HCT116 (cell line): Measurements from ENCODE around the gene ASB4. TPM values are rescaled to one million over a fixed set of nuclear protein-coding genes. Genes with fewer than 3 reads are reported as not detected.
A peak's percentile ranks its signal among the peaks of the same experiment; 100 is the strongest.

Experiments used
- ATAC-seq: fragments of 200-7000 bp; cut with Tn5 transposase; 2 replicates; pipeline ENCODE4 v1.9.1; 2020; ENCODE audit warnings: mild to moderate bottlenecking, moderate library complexity
- BruUV-seq: library from RNA; stranded (reverse); fragments of 400-500 nt; replicated peaks from 2 replicates; lab custom pipeline; 2021; lab: Mats Ljungman, UMichigan
- CTCF ChIA-PET: fragments of 300-600 bp; sonication (Branson Sonifier 250); formaldehyde crosslinking; loops from one replicate; lab custom pipeline; 2021; ENCODE audit warnings: antibody characterized with exemption; lab: Charles Lee
- POLR2A ChIA-PET: fragments of 300-600, 350-600 bp; sonication (Branson Sonifier 250); formaldehyde crosslinking; loops from one replicate; lab custom pipeline; 2021; ENCODE audit warnings: antibody characterized with exemption; lab: Charles Lee
- RAD21 ChIA-PET, 2 experiments: fragments of 300-600 bp; sonication (Branson Sonifier 250); formaldehyde crosslinking; loops; one replicate each; lab custom pipeline; 2023; ENCODE audit warnings: low total read pairs in 2 of 2; ENCODE audit not compliant: uncharacterized antibody in 2 of 2, unreplicated experiment in 2 of 2, low non-redundant PET in 1 of 2; lab: Charles Lee
- DNase-seq: peaks from one replicate; pipeline ENCODE4 v3.0.0-alpha.2; 2010; ENCODE audit warnings: low read depth, low spot score
- H2AFZ ChIP-seq: fragments of 200-600 bp; shearing (Covaris generic), sonication (generic); 2 replicates; pipeline ENCODE4 v1.6.1; 2017; ENCODE audit warnings: low read depth, mixed run types, mixed read lengths, antibody characterized with exemption, low read length; ENCODE audit not compliant: poor library complexity, severe bottlenecking
- H3K27ac ChIP-seq: 2 replicates; pipeline ENCODE4 v1.5.1; 2012; ENCODE audit warnings: low read depth, low read length
- H3K27me3 ChIP-seq: fragments of 200-600 bp; sonication (generic); 2 replicates; pipeline ENCODE4 v1.6.1; 2016; ENCODE audit warnings: mixed run types, low read length, mixed read lengths; ENCODE audit not compliant: insufficient read depth
- H3K36me3 ChIP-seq, 2 experiments: fragments of 200-500 bp in 1 of 2; fragments of 200-600 bp in 1 of 2; sonication (Bioruptor generic) in 1 of 2; sonication (generic) in 1 of 2; 2 replicates each; pipeline versions ENCODE4 v1.5.1 to v1.6.1; 2014 to 2016; ENCODE audit warnings: low read length in 2 of 2, inconsistent platforms in 1 of 2, mixed read lengths in 1 of 2, mixed run types in 1 of 2; ENCODE audit not compliant: insufficient read depth in 2 of 2, control insufficient read depth in 1 of 2
- H3K4me1 ChIP-seq, 2 experiments: fragments of 200-600 bp in 1 of 2; sonication (generic) in 1 of 2; 2 replicates each; pipeline versions ENCODE4 v1.5.1 to v1.6.1; 2012 to 2017; ENCODE audit warnings: low read length in 2 of 2, inconsistent platforms in 1 of 2, mild to moderate bottlenecking in 1 of 2, mixed read lengths in 1 of 2, mixed run types in 1 of 2, moderate library complexity in 1 of 2; ENCODE audit not compliant: insufficient read depth in 2 of 2, control insufficient read depth in 1 of 2
- H3K4me2 ChIP-seq: fragments of 200-600 bp; sonication (generic); 2 replicates; pipeline ENCODE4 v1.6.1; 2017; ENCODE audit warnings: mixed run types, low read length, mixed read lengths
- H3K4me3 ChIP-seq, 2 experiments: fragments of 200-600 bp in 1 of 2; sonication (generic) in 1 of 2; replicated peaks in 1 of 2; 2 replicates each; pipeline ENCODE4 v1.5.1; 2011 to 2016; ENCODE audit warnings: low read length in 2 of 2, control low read depth in 1 of 2, low read depth in 1 of 2, mild to moderate bottlenecking in 1 of 2, mixed read lengths in 1 of 2, mixed run types in 1 of 2
- H3K79me2 ChIP-seq: fragments of 200-600 bp; sonication (generic); 2 replicates; pipeline ENCODE4 v1.6.1; 2017; ENCODE audit warnings: mild to moderate bottlenecking, mixed run types, low read length, moderate library complexity, mixed read lengths; ENCODE audit not compliant: insufficient read depth
- H3K9ac ChIP-seq: fragments of 200-600 bp; sonication (generic); 2 replicates; pipeline ENCODE4 v1.6.1; 2016; ENCODE audit warnings: low read length, mixed read lengths
- H3K9me2 ChIP-seq: fragments of 200-600 bp; sonication (generic), shearing (Covaris generic); 2 replicates; pipeline ENCODE4 v1.6.1; 2017; ENCODE audit warnings: mixed run types, mild to moderate bottlenecking, moderate library complexity; ENCODE audit not compliant: insufficient read depth
- H3K9me3 ChIP-seq, 2 experiments: fragments of 200-500 bp in 1 of 2; fragments of 200-600 bp in 1 of 2; sonication (Bioruptor generic) in 1 of 2; sonication (generic) in 1 of 2; 2 replicates each; pipeline ENCODE4 v1.6.1; 2014 to 2017; ENCODE audit warnings: low read length in 2 of 2, mixed read lengths in 2 of 2, inconsistent platforms in 1 of 2, low read depth in 1 of 2, mild to moderate bottlenecking in 1 of 2, mixed run types in 1 of 2, moderate library complexity in 1 of 2; ENCODE audit not compliant: control insufficient read depth in 1 of 2, insufficient read depth in 1 of 2
- H4K20me1 ChIP-seq: fragments of 200-600 bp; sonication (generic), shearing (Covaris generic); 2 replicates; pipeline ENCODE4 v1.6.1; 2017; ENCODE audit warnings: mixed run types, mild to moderate bottlenecking, moderate library complexity; ENCODE audit not compliant: insufficient read depth
- ATF3 ChIP-seq: IDR thresholded peaks from 2 replicates; pipeline ENCODE4 v1.6.1; 2012
- CBX3 ChIP-seq: IDR thresholded peaks from 2 replicates; pipeline ENCODE4 v1.6.1; 2012; ENCODE audit warnings: low read depth
- CTCF ChIP-seq, 3 experiments: fragments of 200-600 bp in 1 of 3; sonication (generic) in 1 of 3; IDR thresholded peaks in 2 of 3; conservative IDR thresholded peaks in 1 of 3; 2 replicates each; pipeline ENCODE4 v1.5.1; 2012 to 2017; ENCODE audit warnings: low read depth in 2 of 3, low read length in 2 of 3, antibody characterized with exemption in 1 of 3, borderline replicate concordance in 1 of 3, control low read depth in 1 of 3, mild to moderate bottlenecking in 1 of 3, mixed read lengths in 1 of 3, mixed run types in 1 of 3, moderate library complexity in 1 of 3; ENCODE audit not compliant: insufficient read depth in 1 of 3
- ELF1 ChIP-seq: IDR thresholded peaks from 2 replicates; pipeline ENCODE4 v1.6.1; 2012; ENCODE audit warnings: low read depth, borderline replicate concordance
- EZH2 ChIP-seq: fragments of 200-600 bp; sonication (generic); IDR thresholded peaks from 2 replicates; pipeline ENCODE4 v1.6.1; 2017; ENCODE audit warnings: antibody characterized with exemption, mixed run types
- EZH2phosphoT487 ChIP-seq: fragments of 200-600 bp; IDR thresholded peaks from 2 replicates; pipeline ENCODE4 v1.6.1; 2018; ENCODE audit warnings: antibody characterized with exemption, borderline replicate concordance
- MAX ChIP-seq: IDR thresholded peaks from 2 replicates; pipeline ENCODE4 v1.6.1; 2012
- POLR2A ChIP-seq: IDR thresholded peaks from 2 replicates; pipeline ENCODE4 v1.7.0; 2011; ENCODE audit warnings: borderline replicate concordance; ENCODE audit not compliant: insufficient read depth, insufficient read length; ENCODE audit errors: extremely low read depth
- POLR2AphosphoS5 ChIP-seq: IDR thresholded peaks from 2 replicates; pipeline ENCODE4 v1.6.1; 2011; ENCODE audit warnings: mild to moderate bottlenecking, low read depth, low read length, moderate library complexity
- RAD21 ChIP-seq: IDR thresholded peaks from 2 replicates; pipeline ENCODE4 v1.6.1; 2012; ENCODE audit warnings: low read depth, mild to moderate bottlenecking
- SP1 ChIP-seq: IDR thresholded peaks from 2 replicates; pipeline ENCODE4 v1.6.1; 2012; ENCODE audit warnings: low read depth
- SRF ChIP-seq: IDR thresholded peaks from 2 replicates; pipeline ENCODE4 v1.6.1; 2012; ENCODE audit warnings: low read depth
- TCF7L2 ChIP-seq: IDR thresholded peaks from 2 replicates; pipeline ENCODE4 v1.7.0; 2011; ENCODE audit warnings: borderline replicate concordance, inconsistent platforms; ENCODE audit not compliant: insufficient read depth, insufficient read length; ENCODE audit errors: extremely low read depth
- YY1 ChIP-seq: IDR thresholded peaks from 2 replicates; pipeline ENCODE4 v1.6.1; 2011; ENCODE audit warnings: low read length, low read depth, moderate library complexity, mild to moderate bottlenecking; ENCODE audit not compliant: insufficient replicate concordance; ENCODE audit errors: extremely low read depth
- ZBTB33 ChIP-seq: IDR thresholded peaks from 2 replicates; pipeline ENCODE4 v1.6.1; 2011; ENCODE audit warnings: mild to moderate bottlenecking, low read length, moderate library complexity; ENCODE audit not compliant: insufficient replicate concordance; ENCODE audit errors: extremely low read depth
- ZFX ChIP-seq: fragments of 450-650 bp; IDR thresholded peaks from 2 replicates; pipeline ENCODE4 v1.6.1; 2017
- ZNF274 ChIP-seq: fragments of 200-500 bp; sonication (Bioruptor generic); IDR thresholded peaks from 2 replicates; pipeline ENCODE4 v1.6.1; 2014; ENCODE audit warnings: mild to moderate bottlenecking, low read depth, low read length, inconsistent platforms
- intact Hi-C: fragments of 100-400 bp; cut with micrococcal nuclease; formaldehyde crosslinking; loops from 2 replicates; pipeline ENCODE4 v1.10.0; 2022
- total RNA-seq: library from RNA; stranded (reverse); gene quantifications from one replicate; pipeline ENCODE4 v1.2.1, GENCODE V29; 2021; ENCODE audit not compliant: unreplicated experiment
- TF ChIP-seq, protein P1 (sequence below): IDR thresholded peaks from 2 replicates; pipeline ENCODE4 v1.6.1; 2012; ENCODE audit warnings: low read depth

ASB4 gene
- total RNA-seq, 1 experiment from 2014 or later: 0.12 TPM

DNA sequence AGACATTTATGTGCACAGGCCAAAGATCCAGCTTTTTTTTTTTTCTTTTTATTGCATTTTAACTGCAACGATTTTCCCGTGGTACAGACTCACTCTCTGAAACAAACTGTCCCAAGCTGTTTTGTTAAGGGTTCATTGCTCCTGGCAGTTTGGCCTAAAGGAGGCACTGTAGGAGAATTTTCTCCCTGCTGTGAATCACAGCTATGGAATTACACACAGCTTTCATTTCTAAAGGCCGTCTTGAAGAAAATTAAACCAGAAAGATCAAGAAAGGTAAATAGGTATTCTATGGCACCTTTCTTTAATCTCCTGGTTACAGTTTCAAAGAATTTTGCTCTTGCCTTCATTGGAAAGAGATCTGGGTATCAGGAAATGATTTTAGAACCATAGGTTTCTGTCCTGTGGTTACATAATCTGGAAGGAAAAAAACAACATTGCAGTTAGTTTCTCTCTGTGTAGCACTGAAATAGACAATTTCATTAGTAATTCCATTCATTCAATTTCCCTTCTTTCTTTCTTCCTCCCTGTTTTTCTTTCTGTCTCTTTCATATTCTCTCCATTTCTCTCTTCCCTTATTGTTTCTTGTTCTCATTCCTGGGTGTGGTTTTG, 59.4 kb downstream of the ASB4 start:
- peak overlapping the region; percentile 72 for H3K4me2 ChIP-seq
- peak; percentile 93 for ATAC-seq
- peak overlapping the region; percentile 89 for H2AFZ ChIP-seq
- no peak for TF ChIP-seq TCF7L2
- TF ChIP-seq MAX: no peak
- peak; percentile 31 for TF ChIP-seq YY1
- peak; percentile 76 for TF ChIP-seq RAD21
- no peak for TF ChIP-seq POLR2A
- TF ChIP-seq, protein P1, sequence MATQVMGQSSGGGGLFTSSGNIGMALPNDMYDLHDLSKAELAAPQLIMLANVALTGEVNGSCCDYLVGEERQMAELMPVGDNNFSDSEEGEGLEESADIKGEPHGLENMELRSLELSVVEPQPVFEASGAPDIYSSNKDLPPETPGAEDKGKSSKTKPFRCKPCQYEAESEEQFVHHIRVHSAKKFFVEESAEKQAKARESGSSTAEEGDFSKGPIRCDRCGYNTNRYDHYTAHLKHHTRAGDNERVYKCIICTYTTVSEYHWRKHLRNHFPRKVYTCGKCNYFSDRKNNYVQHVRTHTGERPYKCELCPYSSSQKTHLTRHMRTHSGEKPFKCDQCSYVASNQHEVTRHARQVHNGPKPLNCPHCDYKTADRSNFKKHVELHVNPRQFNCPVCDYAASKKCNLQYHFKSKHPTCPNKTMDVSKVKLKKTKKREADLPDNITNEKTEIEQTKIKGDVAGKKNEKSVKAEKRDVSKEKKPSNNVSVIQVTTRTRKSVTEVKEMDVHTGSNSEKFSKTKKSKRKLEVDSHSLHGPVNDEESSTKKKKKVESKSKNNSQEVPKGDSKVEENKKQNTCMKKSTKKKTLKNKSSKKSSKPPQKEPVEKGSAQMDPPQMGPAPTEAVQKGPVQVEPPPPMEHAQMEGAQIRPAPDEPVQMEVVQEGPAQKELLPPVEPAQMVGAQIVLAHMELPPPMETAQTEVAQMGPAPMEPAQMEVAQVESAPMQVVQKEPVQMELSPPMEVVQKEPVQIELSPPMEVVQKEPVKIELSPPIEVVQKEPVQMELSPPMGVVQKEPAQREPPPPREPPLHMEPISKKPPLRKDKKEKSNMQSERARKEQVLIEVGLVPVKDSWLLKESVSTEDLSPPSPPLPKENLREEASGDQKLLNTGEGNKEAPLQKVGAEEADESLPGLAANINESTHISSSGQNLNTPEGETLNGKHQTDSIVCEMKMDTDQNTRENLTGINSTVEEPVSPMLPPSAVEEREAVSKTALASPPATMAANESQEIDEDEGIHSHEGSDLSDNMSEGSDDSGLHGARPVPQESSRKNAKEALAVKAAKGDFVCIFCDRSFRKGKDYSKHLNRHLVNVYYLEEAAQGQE: no peak
- TF ChIP-seq SRF: no peak
- TF ChIP-seq ELF1: no peak
- TF ChIP-seq ZNF274: no peak
- TF ChIP-seq EZH2phosphoT487: no peak
- peak; percentile 46; the same call in 1 of the 2 replicates for TF ChIP-seq CBX3
- TF ChIP-seq ZFX: no peak
- no peak for TF ChIP-seq SP1
- TF ChIP-seq ATF3: no peak
- no peak for TF ChIP-seq EZH2
- TF ChIP-seq CTCF (IDR thresholded peaks at IDR 0.05 in 2 of 3, conservative IDR thresholded peaks at IDR 0.05 in 1 of 3; ENCODE audit: borderline replicate concordance in 1 of 3, insufficient read depth in 1 of 3, low read depth in 2 of 3, low read length in 2 of 3): peak; percentile 61 to 80 (median 76); a peak in 5 of 6 replicates
- no peak for TF ChIP-seq ZBTB33
- no peak for TF ChIP-seq POLR2AphosphoS5

More for the DNA sequence above, 59.4 kb downstream of the ASB4 start:
- Histone ChIP-seq H3K27me3 (no peaks in the 10 kb centered on the region), H3K27ac (no peak overlapping the region), H3K79me2 (no peaks in the 10 kb centered on the region), H3K9me2 (no peaks in the 10 kb centered on the region), H4K20me1 (no peaks in the 10 kb centered on the region), H3K4me1 (peaks cover 5 to 15% of the 10 kb centered on the region in 2 experiments; a peak in 3 of 4 replicates), H3K9me3 (no peaks in the 10 kb centered on the region), H3K36me3 (no peaks in the 10 kb centered on the region), H3K4me3 (peak overlapping the region; percentile 3 to 44), H3K9ac (peak overlapping the region; percentile 13)
- ChIA-PET CTCF (interaction anchor here (0.6 to 3.7 kb wide), 21 partner anchors 9 to 1259 kb away, joined by 3 to 55 read pairs (median 4); no protein-coding TSS in a partner anchor), POLR2A (interaction anchor here (1.0 to 1.4 kb wide), 4 partner anchors 17 to 139 kb away, joined by 3 to 4 read pairs (median 3); no protein-coding TSS in a partner anchor), RAD21 (interaction anchor here (0.9 to 1.0 kb wide), 2 partner anchors 139 to 141 kb away, joined by 5 to 7 read pairs; no protein-coding TSS in a partner anchor)
- intact Hi-C loops: loop anchor here (1.0 kb wide), 1 partner anchor 141 kb away; no protein-coding TSS in a partner anchor
- peak; percentile 47 for DNase-seq
- BruUV-seq: TSS peak; percentile 48
